Neuronal stem cell (in vitro differentiated cells): ENCODE measurements around the gene CYB5A. TPM values are rescaled to one million over a fixed set of nuclear protein-coding genes. Genes with fewer than 3 reads are reported as not detected.
A peak's percentile ranks its signal among the peaks of the same experiment; 100 is the strongest.

ENCODE experiments used
- DNase-seq: peaks from one replicate; pipeline ENCODE4 v3.0.0-alpha.2; 2013; ENCODE audit warnings: low spot score
- H2AFZ ChIP-seq: one replicate; pipeline ENCODE4 v1.6.1; 2013; ENCODE audit warnings: mild to moderate bottlenecking, low read length, inconsistent platforms
- H2AK5ac ChIP-seq: 2 replicates; pipeline ENCODE4 v1.6.1; 2013; ENCODE audit warnings: low read depth, mild to moderate bottlenecking, inconsistent platforms, low read length, moderate library complexity, mixed read lengths
- H2BK120ac ChIP-seq: 2 replicates; pipeline ENCODE4 v1.6.1; 2013; ENCODE audit warnings: low read depth, mild to moderate bottlenecking, inconsistent platforms, low read length, moderate library complexity, mixed read lengths
- H2BK12ac ChIP-seq: one replicate; pipeline ENCODE4 v1.6.1; 2013; ENCODE audit warnings: low read length, inconsistent platforms
- H2BK15ac ChIP-seq: 2 replicates; pipeline ENCODE4 v1.6.1; 2013; ENCODE audit warnings: mild to moderate bottlenecking, low read length, inconsistent platforms, mixed read lengths
- H2BK5ac ChIP-seq: one replicate; pipeline ENCODE4 v1.6.1; 2013; ENCODE audit warnings: inconsistent platforms, mild to moderate bottlenecking, low read length, moderate library complexity
- H3K14ac ChIP-seq: one replicate; pipeline ENCODE4 v1.6.1; 2013; ENCODE audit warnings: low read length, inconsistent platforms
- H3K18ac ChIP-seq: 2 replicates; pipeline ENCODE4 v1.6.1; 2013; ENCODE audit warnings: low read length, inconsistent platforms
- H3K23ac ChIP-seq: 2 replicates; pipeline ENCODE4 v1.6.1; 2013; ENCODE audit warnings: low read depth, mild to moderate bottlenecking, mixed read lengths, low read length, inconsistent platforms; ENCODE audit not compliant: poor library complexity
- H3K27ac ChIP-seq: replicated peaks from 3 replicates; pipeline ENCODE4 v1.5.1; 2013; ENCODE audit warnings: low read length, inconsistent platforms
- H3K27me3 ChIP-seq, 3 experiments: 2 replicates each; pipeline ENCODE4 v1.6.1; 2013; ENCODE audit warnings: low read length in 3 of 3, mild to moderate bottlenecking in 2 of 3, inconsistent platforms in 1 of 3, low read depth in 1 of 3, mixed read lengths in 1 of 3, moderate library complexity in 1 of 3; ENCODE audit not compliant: control insufficient read depth in 3 of 3, insufficient read depth in 3 of 3
- H3K36me3 ChIP-seq, 2 donors: replicated peaks in 1 of 2; 2 replicates each; pipeline ENCODE4 v1.6.1; 2013; ENCODE audit warnings: low read length in 2 of 2; ENCODE audit not compliant: control insufficient read depth in 2 of 2, insufficient read depth in 2 of 2
- H3K4ac ChIP-seq: 2 replicates; pipeline ENCODE4 v1.6.1; 2013; ENCODE audit warnings: inconsistent platforms, mild to moderate bottlenecking, low read length, moderate library complexity
- H3K4me1 ChIP-seq, 2 donors: 1 replicate in 1 of 2; 2 replicates in 1 of 2; pipeline ENCODE4 v1.6.1; 2013; ENCODE audit warnings: low read length in 2 of 2, low read depth in 1 of 2; ENCODE audit not compliant: control insufficient read depth in 2 of 2, insufficient read depth in 1 of 2
- H3K4me2 ChIP-seq: one replicate; pipeline ENCODE4 v1.6.1; 2013; ENCODE audit warnings: mild to moderate bottlenecking, low read length, inconsistent platforms; ENCODE audit not compliant: insufficient read depth, poor library complexity, severe bottlenecking
- H3K4me3 ChIP-seq, 2 donors: 2 replicates each; pipeline ENCODE4 v1.5.1; 2013; ENCODE audit warnings: low read length in 2 of 2, mild to moderate bottlenecking in 2 of 2, inconsistent platforms in 1 of 2, moderate library complexity in 1 of 2
- H3K79me1 ChIP-seq: one replicate; pipeline ENCODE4 v1.6.1; 2013; ENCODE audit warnings: low read depth, mild to moderate bottlenecking, inconsistent platforms, low read length, moderate library complexity
- H3K9ac ChIP-seq: one replicate; pipeline ENCODE4 v1.6.1; 2013; ENCODE audit warnings: mild to moderate bottlenecking, low read depth, low read length, inconsistent platforms; ENCODE audit not compliant: poor library complexity
- H3K9me3 ChIP-seq, 2 donors: replicated peaks in 1 of 2; 2 replicates each; pipeline versions ENCODE3 to v1.6.1; 2013; ENCODE audit warnings: low read length in 2 of 2, mild to moderate bottlenecking in 2 of 2, inconsistent platforms in 1 of 2, low read depth in 1 of 2, mixed read lengths in 1 of 2, moderate library complexity in 1 of 2; ENCODE audit not compliant: control insufficient read depth in 2 of 2, insufficient read depth in 1 of 2
- H4K8ac ChIP-seq: one replicate; pipeline ENCODE4 v1.6.1; 2013; ENCODE audit warnings: low read depth, mild to moderate bottlenecking, inconsistent platforms, low read length, moderate library complexity
- H4K91ac ChIP-seq: one replicate; pipeline ENCODE4 v1.6.1; 2013; ENCODE audit warnings: low read length, low read depth, mild to moderate bottlenecking, inconsistent platforms; ENCODE audit not compliant: poor library complexity
- WGBS, 2 donors: extraction: QIAGEN DNeasy Blood & Tissue Kit; methylation state at CpG; one replicate each; pipeline ENCODE4 v1.1.7; 2013; ENCODE audit warnings: missing lambda C conversion rate in 2 of 2, mixed read lengths in 1 of 2; ENCODE audit not compliant: insufficient read length in 2 of 2, insufficient replicate concordance in 1 of 2; ENCODE audit errors: extremely low coverage in 2 of 2; 5-methylcytosine and 5-hydroxymethylcytosine counted together
- polyA plus RNA-seq, 2 experiments: library from polyadenylated mRNA; stranded (reverse); fragments of 200-250 nt; gene quantifications; one replicate each; pipeline ENCODE4 v1.2.3, GENCODE V29; 2013

Gene CYB5A
- 27.2 TPM for polyA plus RNA-seq (2013, experiment 1 of 2)
- polyA plus RNA-seq (2013, experiment 2 of 2): 26.7 TPM

- Histone ChIP-seq H3K18ac (peak within 1 kb of the TSS; percentile 91), H3K4me1 (peaks cover 0 to 4% of the 10 kb centered on the region in 2 donors), H2BK15ac (no peak within 1 kb of the TSS), H3K9ac (peak within 1 kb of the TSS; percentile 30), H3K4me3 (peak within 1 kb of the TSS; percentile 90 to 98), H2BK5ac (no peak within 1 kb of the TSS), H3K36me3 (no peaks in the 10 kb centered on the region), H3K4ac (no peak within 1 kb of the TSS), H2AK5ac (peak within 1 kb of the TSS; percentile 4), H3K79me1 (peaks cover 2% of the 10 kb centered on the region), H2BK120ac (no peak within 1 kb of the TSS), H3K14ac (no peak within 1 kb of the TSS), H3K4me2 (peak within 1 kb of the TSS; percentile 74), H2BK12ac (no peak within 1 kb of the TSS), H3K9me3 (peaks cover 3 to 11% of the 10 kb centered on the region in 2 donors), H3K27me3 (peaks cover 0 to 8% (median 0%) of the 10 kb centered on the region in 3 experiments), H4K8ac (no peak within 1 kb of the TSS), H4K91ac (no peak within 1 kb of the TSS), H3K23ac (peak within 1 kb of the TSS; percentile 82), H2AFZ (peak within 1 kb of the TSS; percentile 98), H3K27ac (no peak within 1 kb of the TSS)
- no CpG with 5 or more reads among the region's 68 CpGs for WGBS, 2 donors
- peak; percentile 96 for DNase-seq
Measured at GRCh38 chr18:74291771-74292540, at the start of gene CYB5A. CYB5A (minus strand) TSS chr18:74291963; CDS start chr18:74291875, 88 bp downstream.

- H3K9me3 ChIP-seq: no peaks in the 10 kb centered on the region
- H2BK5ac ChIP-seq: no peak overlapping the region
- H3K79me1 ChIP-seq: no peaks in the 10 kb centered on the region
- no peak overlapping the region for H3K4ac ChIP-seq
- no peak overlapping the region for H2AK5ac ChIP-seq
- H3K4me3 ChIP-seq: no peak overlapping the region
- H3K36me3 ChIP-seq: no peaks in the 10 kb centered on the region
- H3K14ac ChIP-seq: no peak overlapping the region
- no peak overlapping the region for H2BK12ac ChIP-seq
- H4K8ac ChIP-seq: no peak overlapping the region
- no peak overlapping the region for H3K18ac ChIP-seq
- no peak overlapping the region for H2AFZ ChIP-seq
- H3K4me2 ChIP-seq: no peak overlapping the region
- no peak overlapping the region for H4K91ac ChIP-seq
- H3K27ac ChIP-seq: no peak overlapping the region
- no peak overlapping the region for H2BK120ac ChIP-seq
- no peak overlapping the region for H3K9ac ChIP-seq
- H3K23ac ChIP-seq: no peak overlapping the region
- no CpG with 5 or more reads among the region's 1 CpG for WGBS, 2 donors
- no peak overlapping the region for H2BK15ac ChIP-seq
- DNase-seq: no peak
- no peaks in the 10 kb centered on the region for H3K4me1 ChIP-seq
- H3K27me3 ChIP-seq: peaks cover 0 to 13% (median 0%) of the 10 kb centered on the region in 3 experiments
Measured at GRCh38 chr18:74337912-74338309, 46.1 kb upstream of the CYB5A start.

GRCh38 chr18:74337155-74337911 is 45.6 kb upstream of the CYB5A start:
- no peak overlapping the region for H3K4me2 ChIP-seq
- H3K14ac ChIP-seq: no peak overlapping the region
- H3K79me1 ChIP-seq: no peaks in the 10 kb centered on the region
- no peak overlapping the region for H3K18ac ChIP-seq
- no peak for DNase-seq
- H3K27me3 ChIP-seq: peaks cover 0 to 13% (median 0%) of the 10 kb centered on the region in 3 experiments
- H2BK120ac ChIP-seq: no peak overlapping the region
- no peak overlapping the region for H3K23ac ChIP-seq
- no peaks in the 10 kb centered on the region for H3K4me1 ChIP-seq
- no peaks in the 10 kb centered on the region for H3K9me3 ChIP-seq
- no peak overlapping the region for H3K27ac ChIP-seq
- H3K4me3 ChIP-seq: no peak overlapping the region
- H2BK5ac ChIP-seq: no peak overlapping the region
- no peak overlapping the region for H3K9ac ChIP-seq
- no peak overlapping the region for H2BK12ac ChIP-seq
- no peak overlapping the region for H4K8ac ChIP-seq
- H3K36me3 ChIP-seq: no peaks in the 10 kb centered on the region
- H4K91ac ChIP-seq: no peak overlapping the region
- no peak overlapping the region for H3K4ac ChIP-seq
- no CpG with 5 or more reads among the region's 5 CpGs for WGBS, 2 donors
- no peak overlapping the region for H2AFZ ChIP-seq
- no peak overlapping the region for H2BK15ac ChIP-seq
- no peak overlapping the region for H2AK5ac ChIP-seq

GRCh38 chr18:74336656-74337055 is 44.9 kb upstream of the CYB5A start:
- no peak for DNase-seq
- no peak overlapping the region for H3K9ac ChIP-seq
- H2BK120ac ChIP-seq: no peak overlapping the region
- no peak overlapping the region for H3K14ac ChIP-seq
- H3K18ac ChIP-seq: no peak overlapping the region
- H2BK12ac ChIP-seq: no peak overlapping the region
- H2AFZ ChIP-seq: no peak overlapping the region
- no peaks in the 10 kb centered on the region for H3K4me1 ChIP-seq
- no peak overlapping the region for H4K8ac ChIP-seq
- H4K91ac ChIP-seq: no peak overlapping the region
- H2BK15ac ChIP-seq: no peak overlapping the region
- H2BK5ac ChIP-seq: no peak overlapping the region
- H3K4me2 ChIP-seq: no peak overlapping the region
- no peak overlapping the region for H3K27ac ChIP-seq
- no peaks in the 10 kb centered on the region for H3K79me1 ChIP-seq
- no peaks in the 10 kb centered on the region for H3K9me3 ChIP-seq
- no peak overlapping the region for H3K4ac ChIP-seq
- no peak overlapping the region for H2AK5ac ChIP-seq
- no peaks in the 10 kb centered on the region for H3K36me3 ChIP-seq
- H3K4me3 ChIP-seq: no peak overlapping the region
- peaks cover 0 to 13% (median 0%) of the 10 kb centered on the region in 3 experiments for H3K27me3 ChIP-seq
- H3K23ac ChIP-seq: no peak overlapping the region
